Neural cell (in vitro differentiated cells): ENCODE measurements around the gene KDM4C. TPM values are rescaled to one million over a fixed set of nuclear protein-coding genes. Genes with fewer than 3 reads are reported as not detected.
"Not testable (repeated sequence)": the region's sequence is repeated elsewhere in the genome, so short reads cannot be mapped to it uniquely, and the experiment has no call there.

ENCODE experiments used
- H2AFZ ChIP-seq: fragments of 200-600, 300-800 bp; sonication (generic), shearing (Covaris generic); 2 replicates; pipeline ENCODE4 v1.6.0; 2014; ENCODE audit warnings: low read depth, mild to moderate bottlenecking, antibody characterized with exemption, low read length, moderate library complexity
- H3F3A ChIP-seq: fragments of 200-600 bp; shearing (Covaris generic); 2 replicates; pipeline ENCODE4 v1.6.1; 2016; ENCODE audit warnings: mild to moderate bottlenecking, moderate library complexity, mixed read lengths, antibody characterized with exemption, low read length; ENCODE audit not compliant: insufficient read depth, poor library complexity, severe bottlenecking
- H3K27ac ChIP-seq: fragments of 200-600, 300-800 bp; sonication (generic), shearing (Covaris generic); 2 replicates; pipeline ENCODE4 v1.5.1; 2014; ENCODE audit warnings: mild to moderate bottlenecking, low read length, moderate library complexity
- H3K27me3 ChIP-seq: fragments of 300-800, 200-600 bp; sonication (generic), shearing (Covaris generic); 2 replicates; pipeline ENCODE4 v1.6.0; 2014; ENCODE audit warnings: mild to moderate bottlenecking, low read depth, low read length, moderate library complexity; ENCODE audit not compliant: insufficient read depth
- H3K36me3 ChIP-seq: fragments of 300-800, 200-600 bp; sonication (generic), shearing (Covaris generic); 2 replicates; pipeline ENCODE4 v1.5.1; 2014; ENCODE audit warnings: mild to moderate bottlenecking, antibody characterized with exemption, low read length, moderate library complexity; ENCODE audit not compliant: insufficient read depth
- H3K4me2 ChIP-seq: fragments of 300-800, 200-600 bp; sonication (generic), shearing (Covaris generic); 2 replicates; pipeline ENCODE4 v1.6.0; 2014; ENCODE audit warnings: mild to moderate bottlenecking, low read length
- H3K4me3 ChIP-seq: fragments of 300-800, 200-600 bp; sonication (generic), shearing (Covaris generic); 2 replicates; pipeline ENCODE4 v1.5.1; 2014; ENCODE audit warnings: mild to moderate bottlenecking, low read length, moderate library complexity
- H3K79me2 ChIP-seq: fragments of 200-600 bp; shearing (Covaris generic); replicated peaks from 2 replicates; pipeline ENCODE4 v1.6.0; 2014; ENCODE audit warnings: mild to moderate bottlenecking, low read length, moderate library complexity; ENCODE audit not compliant: insufficient read depth
- H3K9ac ChIP-seq: fragments of 300-800, 200-600 bp; sonication (generic), shearing (Covaris generic); 2 replicates; pipeline ENCODE4 v1.6.1; 2016; ENCODE audit warnings: mild to moderate bottlenecking, low read length, mixed read lengths
- H3K9me2 ChIP-seq: fragments of 200-600 bp; shearing (Covaris generic); 2 replicates; pipeline ENCODE4 v1.6.1; 2016; ENCODE audit warnings: mild to moderate bottlenecking, low read length, mixed read lengths; ENCODE audit not compliant: insufficient read depth
- H3K9me3 ChIP-seq: fragments of 200-600, 300-800 bp; sonication (generic), shearing (Covaris generic); 2 replicates; pipeline ENCODE4 v1.6.1; 2016; ENCODE audit warnings: mild to moderate bottlenecking, mixed run types, low read length, moderate library complexity, mixed read lengths
- H4K20me1 ChIP-seq: fragments of 200-600 bp; shearing (Covaris generic); 2 replicates; pipeline ENCODE4 v1.6.1; 2016; ENCODE audit warnings: mild to moderate bottlenecking, mixed run types; ENCODE audit not compliant: insufficient read depth
- CTCF ChIP-seq: fragments of 450-650 bp; IDR thresholded peaks from 2 replicates; pipeline ENCODE4 v1.5.1; 2014; ENCODE audit warnings: antibody characterized with exemption, mild to moderate bottlenecking, moderate library complexity; ENCODE audit not compliant: poor library complexity, severe bottlenecking
- EP300 ChIP-seq: fragments of 450-650 bp; conservative IDR thresholded peaks from 2 replicates; pipeline ENCODE4 v1.6.1; 2014; ENCODE audit warnings: antibody characterized with exemption, mild to moderate bottlenecking, moderate library complexity; ENCODE audit not compliant: poor library complexity, severe bottlenecking
- EZH2 ChIP-seq: fragments of 200-600, 300-800 bp; shearing (Covaris generic), sonication (generic); IDR thresholded peaks from 2 replicates; pipeline ENCODE4 v1.6.1; 2014; ENCODE audit warnings: antibody characterized with exemption, low read length, borderline replicate concordance, mild to moderate bottlenecking; ENCODE audit not compliant: insufficient read depth, poor library complexity, severe bottlenecking
- MXI1 ChIP-seq: fragments of 450-650 bp; conservative IDR thresholded peaks from 2 replicates; pipeline ENCODE4 v1.6.1; 2014; ENCODE audit warnings: antibody characterized with exemption, mild to moderate bottlenecking; ENCODE audit not compliant: poor library complexity, severe bottlenecking
- POLR2AphosphoS5 ChIP-seq: IDR thresholded peaks from 2 replicates; pipeline ENCODE4 v1.6.1; 2012
- RAD21 ChIP-seq: fragments of 450-650 bp; conservative IDR thresholded peaks from 2 replicates; pipeline ENCODE4 v1.6.1; 2014; ENCODE audit warnings: antibody characterized with exemption, mild to moderate bottlenecking, moderate library complexity
- REST ChIP-seq: IDR thresholded peaks from 2 replicates; pipeline ENCODE4 v1.6.1; 2012; ENCODE audit warnings: borderline replicate concordance
- SMC3 ChIP-seq: fragments of 450-650 bp; conservative IDR thresholded peaks from 2 replicates; pipeline ENCODE4 v1.6.1; 2014; ENCODE audit warnings: antibody characterized with exemption, mild to moderate bottlenecking, moderate library complexity; ENCODE audit not compliant: poor library complexity
- TAF1 ChIP-seq: IDR thresholded peaks from 2 replicates; pipeline ENCODE4 v1.6.1; 2012; ENCODE audit warnings: low read depth
- polyA plus RNA-seq: library from polyadenylated mRNA; depleted of rRNA; stranded (reverse); fragments of >200 nt; gene quantifications from 2 replicates; pipeline ENCODE4 v1.2.3, GENCODE V29; 2014

Gene KDM4C
- polyA plus RNA-seq, 1 donor from 2014 or later = 21.1 TPM

GRCh38 chr9:6768587-6768986, 10.8 kb downstream of the KDM4C start:
- not testable (repeated sequence) for H3K79me2 ChIP-seq

GRCh38 chr9:6771722-6772121, 13.9 kb downstream of the KDM4C start:
- no peaks in the 10 kb centered on the region for H3F3A ChIP-seq
- no peak overlapping the region for H3K9ac ChIP-seq
- no peak overlapping the region for H2AFZ ChIP-seq
- no peaks in the 10 kb centered on the region for H3K79me2 ChIP-seq
- H3K9me2 ChIP-seq = no peaks in the 10 kb centered on the region
- no peak overlapping the region for H3K27ac ChIP-seq
- no peaks in the 10 kb centered on the region for H3K36me3 ChIP-seq
- no peaks in the 10 kb centered on the region for H3K9me3 ChIP-seq
- TF ChIP-seq CTCF (no peak), RAD21 (no peak), REST (no peak), MXI1 (no peak)
- H3K27me3 ChIP-seq = no peaks in the 10 kb centered on the region
- H3K4me3 ChIP-seq = no peak overlapping the region
- H3K4me2 ChIP-seq = no peak overlapping the region
- no peaks in the 10 kb centered on the region for H4K20me1 ChIP-seq

More at GRCh38 chr9:6768587-6768986, 10.8 kb downstream of the KDM4C start:
- not testable (repeated sequence) for H3K27me3 ChIP-seq, H4K20me1 ChIP-seq, H3F3A ChIP-seq, H3K4me2 ChIP-seq, H3K27ac ChIP-seq, H3K9me3 ChIP-seq, H2AFZ ChIP-seq, H3K4me3 ChIP-seq, H3K36me3 ChIP-seq, H3K9me2 ChIP-seq, H3K9ac ChIP-seq

GRCh38 chr9:6777213-6777902, 19.6 kb downstream of the KDM4C start:
- Histone ChIP-seq H3K9me3 (no peaks in the 10 kb centered on the region), H3K4me2 (no peak overlapping the region), H3K27me3 (no peaks in the 10 kb centered on the region), H3K4me3 (no peak overlapping the region), H3K9me2 (no peaks in the 10 kb centered on the region), H4K20me1 (no peaks in the 10 kb centered on the region), H3K79me2 (no peaks in the 10 kb centered on the region), H3K9ac (no peak overlapping the region), H3F3A (no peaks in the 10 kb centered on the region), H3K36me3 (no peaks in the 10 kb centered on the region), H2AFZ (no peak overlapping the region), H3K27ac (no peak overlapping the region)
- no peak for TF ChIP-seq CTCF
- no peak for TF ChIP-seq EZH2
- no peak for TF ChIP-seq RAD21
- no peak for TF ChIP-seq SMC3
- TF ChIP-seq POLR2AphosphoS5 = no peak
- TF ChIP-seq TAF1 = no peak
- no peak for TF ChIP-seq EP300
- no peak for TF ChIP-seq MXI1
- TF ChIP-seq REST = no peak
